ENCODE results near the gene PMF1. TPM values are rescaled to one million over a fixed set of nuclear protein-coding genes. Genes with fewer than 3 reads are reported as not detected.

Gene PMF1
- total and polyA plus RNA-seq, 2 donors (not counting 3 experiments of a cell fraction or from before 2014, with no cell fraction given): 58.4 to 134 TPM

DNA sequence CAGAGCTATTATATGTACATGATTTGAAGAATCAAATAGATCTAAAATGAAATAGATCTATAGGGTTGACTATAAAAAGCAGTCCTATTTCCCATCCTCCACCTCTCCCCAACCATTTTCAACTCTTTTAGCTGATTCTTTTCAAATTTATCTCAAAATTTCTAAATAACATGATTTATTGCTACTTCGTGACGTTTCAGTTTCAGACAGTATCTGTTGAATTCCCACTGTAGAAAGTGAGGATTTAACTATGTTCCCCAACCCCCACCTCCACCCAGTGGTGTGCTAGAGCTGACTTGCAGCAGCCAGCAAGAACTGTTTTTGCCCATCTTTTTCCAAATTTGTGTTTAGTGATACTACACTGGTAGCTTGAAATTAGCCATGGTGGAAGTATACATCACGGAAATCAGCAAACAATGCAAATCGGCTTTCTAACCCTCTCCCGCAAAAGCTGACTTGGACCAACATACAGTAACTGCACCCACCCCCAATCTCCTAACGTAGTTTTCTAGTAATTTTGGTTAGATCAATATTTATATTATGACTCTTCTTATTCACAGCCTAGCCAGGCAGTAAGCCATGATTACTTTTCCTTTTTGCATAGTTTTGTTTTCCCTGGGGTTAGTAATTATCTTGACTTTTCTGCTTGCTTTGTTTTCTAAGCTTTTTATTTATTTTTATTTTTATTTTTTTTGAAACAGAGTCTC is 48.5 kb upstream of the PMF1 start:
- BruUV-seq (replicated peaks): no TSS peak
- Histone ChIP-seq H4K20me1 (replicated peaks; ENCODE audit: control insufficient read depth, extremely low read depth, insufficient read depth, low read length) (no peaks in the 10 kb centered on the region), H3K9me1 (replicated peaks; ENCODE audit: control insufficient read depth, extremely low read depth, insufficient read depth, low read length) (no peaks in the 10 kb centered on the region), H3K4me3 (replicated peaks in 1 of 3; ENCODE audit: insufficient read depth in 1 of 3, low read depth in 1 of 3, low read length in 3 of 3) (no peak overlapping the region), H3K4me2 (ENCODE audit: insufficient read depth, low read length) (no peak overlapping the region), H3K79me2 (ENCODE audit: control insufficient read depth, insufficient read depth, low read length) (no peaks in the 10 kb centered on the region), H3K36me3 (ENCODE audit: control insufficient read depth in 2 of 2, extremely low read depth in 1 of 2, insufficient read depth in 2 of 2, low read length in 2 of 2) (no peaks in the 10 kb centered on the region), H3K27me3 (ENCODE audit: control insufficient read depth in 2 of 2, insufficient read depth in 2 of 2, low read length in 2 of 2) (no peaks in the 10 kb centered on the region), H3K4me1 (ENCODE audit: control insufficient read depth, extremely low read depth, insufficient read depth, low read length) (peaks cover 20% of the 10 kb centered on the region), H3K9ac (replicated peaks; ENCODE audit: extremely low read depth, insufficient read depth, low read length) (no peak overlapping the region), H3K27ac (ENCODE audit: insufficient read depth, low read depth, low read length) (no peak overlapping the region), H2AFZ (ENCODE audit: low read depth, low read length) (no peak overlapping the region), H3K9me3 (replicated peaks; ENCODE audit: control insufficient read depth, insufficient read depth, low read length) (no peaks in the 10 kb centered on the region)
- FAIRE-seq (no peak), DNase-seq (ENCODE audit: low read depth, low spot score) (no peak)
- ChIA-PET POLR2A (interaction anchor here (0.7 kb wide), 2 partner anchors 118 to 122 kb away, joined by 3 to 7 read pairs; no protein-coding TSS in a partner anchor), CTCF (interaction anchor here (0.6 to 2.1 kb wide), 4 partner anchors 19 to 61 kb away, joined by 3 to 15 read pairs (median 6); partner anchors contain the start of gene PMF1)
- intact Hi-C loops (cut with micrococcal nuclease) (no loop called here), dilution Hi-C loops (cut with MboI; ENCODE audit: extremely low pct_ligation_motif_present, low sequenced_read_pairs) (no loop called here)
- TF ChIP-seq, protein P1, sequence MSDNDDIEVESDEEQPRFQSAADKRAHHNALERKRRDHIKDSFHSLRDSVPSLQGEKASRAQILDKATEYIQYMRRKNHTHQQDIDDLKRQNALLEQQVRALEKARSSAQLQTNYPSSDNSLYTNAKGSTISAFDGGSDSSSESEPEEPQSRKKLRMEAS (IDR thresholded peaks at IDR 0.05; ENCODE audit: insufficient read depth, insufficient read length): no peak
- TF ChIP-seq POLR2A (IDR thresholded peaks at IDR 0.05; ENCODE audit: low read depth, low read length): no peak
- TF ChIP-seq FOS (IDR thresholded peaks at IDR 0.05; ENCODE audit: borderline replicate concordance, insufficient read depth, low read length): no peak
- TF ChIP-seq EZH2 (IDR thresholded peaks at IDR 0.05; ENCODE audit: borderline replicate concordance, low read depth, low read length, severe bottlenecking): no peak
- TF ChIP-seq JUN (IDR thresholded peaks at IDR 0.05; ENCODE audit: borderline replicate concordance, insufficient read depth, insufficient read length, low read depth): no peak
- no peak for TF ChIP-seq GATA2 (IDR thresholded peaks at IDR 0.05; ENCODE audit: insufficient read depth, insufficient read length, low read depth, low read length)
- TF ChIP-seq MYC (IDR thresholded peaks at IDR 0.05; ENCODE audit: low read depth, low read length): no peak
- TF ChIP-seq POLR2AphosphoS5 (IDR thresholded peaks at IDR 0.05; ENCODE audit: insufficient read depth, low read depth, low read length): no peak
- TF ChIP-seq, protein P2, sequence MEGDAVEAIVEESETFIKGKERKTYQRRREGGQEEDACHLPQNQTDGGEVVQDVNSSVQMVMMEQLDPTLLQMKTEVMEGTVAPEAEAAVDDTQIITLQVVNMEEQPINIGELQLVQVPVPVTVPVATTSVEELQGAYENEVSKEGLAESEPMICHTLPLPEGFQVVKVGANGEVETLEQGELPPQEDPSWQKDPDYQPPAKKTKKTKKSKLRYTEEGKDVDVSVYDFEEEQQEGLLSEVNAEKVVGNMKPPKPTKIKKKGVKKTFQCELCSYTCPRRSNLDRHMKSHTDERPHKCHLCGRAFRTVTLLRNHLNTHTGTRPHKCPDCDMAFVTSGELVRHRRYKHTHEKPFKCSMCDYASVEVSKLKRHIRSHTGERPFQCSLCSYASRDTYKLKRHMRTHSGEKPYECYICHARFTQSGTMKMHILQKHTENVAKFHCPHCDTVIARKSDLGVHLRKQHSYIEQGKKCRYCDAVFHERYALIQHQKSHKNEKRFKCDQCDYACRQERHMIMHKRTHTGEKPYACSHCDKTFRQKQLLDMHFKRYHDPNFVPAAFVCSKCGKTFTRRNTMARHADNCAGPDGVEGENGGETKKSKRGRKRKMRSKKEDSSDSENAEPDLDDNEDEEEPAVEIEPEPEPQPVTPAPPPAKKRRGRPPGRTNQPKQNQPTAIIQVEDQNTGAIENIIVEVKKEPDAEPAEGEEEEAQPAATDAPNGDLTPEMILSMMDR (IDR thresholded peaks at IDR 0.05; ENCODE audit: extremely low read depth in 1 of 2, insufficient read depth in 1 of 2, low read depth in 1 of 2, low read length in 2 of 2): no peak

Data from endothelial cell of umbilical vein (primary cell).